Parathyroid adenoma (tissue), 2 donors: ENCODE measurements around the gene GTPBP3.

Experiments
- H2AFZ ChIP-seq: fragments of 300-600 bp; sonication (generic); one replicate; pipeline ENCODE4 v1.7.0; 2017; ENCODE audit warnings: antibody characterized with exemption, mild to moderate bottlenecking
- H3K27ac ChIP-seq: fragments of 300-600 bp; sonication (generic); one replicate; pipeline ENCODE4 v1.7.0; 2017
- H3K27me3 ChIP-seq: fragments of 300-600 bp; sonication (generic); one replicate; pipeline ENCODE4 v1.7.0; 2017; ENCODE audit warnings: low read length; ENCODE audit not compliant: control insufficient read depth, insufficient read depth
- H3K36me3 ChIP-seq: fragments of 300-600 bp; sonication (generic); one replicate; pipeline ENCODE4 v1.7.0; 2017; ENCODE audit warnings: low read length; ENCODE audit not compliant: control insufficient read depth, insufficient read depth
- H3K4me1 ChIP-seq: fragments of 300-600 bp; sonication (generic); one replicate; pipeline ENCODE4 v1.7.0; 2017; ENCODE audit warnings: control low read depth
- H3K4me2 ChIP-seq: fragments of 300-600 bp; sonication (generic); one replicate; pipeline ENCODE4 v1.7.0; 2017; ENCODE audit warnings: low read length
- H3K4me3 ChIP-seq: fragments of 300-600 bp; sonication (generic); one replicate; pipeline ENCODE4 v1.7.0; 2017; ENCODE audit warnings: low read depth, low read length
- H3K79me2 ChIP-seq: fragments of 300-600 bp; sonication (generic); one replicate; pipeline ENCODE4 v1.7.0; 2017; ENCODE audit warnings: control low read depth
- H3K9ac ChIP-seq: fragments of 300-600 bp; sonication (generic); one replicate; pipeline ENCODE4 v1.7.0; 2017; ENCODE audit warnings: mild to moderate bottlenecking
- H3K9me3 ChIP-seq: fragments of 300-600 bp; sonication (generic); one replicate; pipeline ENCODE4 v1.7.0; 2017; ENCODE audit warnings: low read length; ENCODE audit not compliant: control insufficient read depth
- CTCF ChIP-seq: fragments of 300-600 bp; sonication (generic); IDR thresholded peaks from one replicate; pipeline ENCODE4 v1.7.0; 2017; ENCODE audit warnings: antibody characterized with exemption, mild to moderate bottlenecking
- donor health status: primary hyperparathyroidism.

Gene GTPBP3

GRCh38 chr19:17379221-17379631 is 41.9 kb downstream of the GTPBP3 start:
- no peak overlapping the region for H3K9ac ChIP-seq
- no peak overlapping the region for H2AFZ ChIP-seq
- no peaks in the 10 kb centered on the region for H3K9me3 ChIP-seq
- H3K27me3 ChIP-seq = no peaks in the 10 kb centered on the region
- H3K4me3 ChIP-seq = no peak overlapping the region
- H3K27ac ChIP-seq = no peak overlapping the region
- H3K4me1 ChIP-seq = peaks cover 4% of the 10 kb centered on the region
- no peaks in the 10 kb centered on the region for H3K79me2 ChIP-seq
- TF ChIP-seq CTCF = no peak
- H3K36me3 ChIP-seq = no peaks in the 10 kb centered on the region
- H3K4me2 ChIP-seq = no peak overlapping the region

- no peak for TF ChIP-seq CTCF
- H3K27ac ChIP-seq = no peak overlapping the region
- H3K36me3 ChIP-seq = no peaks in the 10 kb centered on the region
- no peak overlapping the region for H3K4me3 ChIP-seq
- no peaks in the 10 kb centered on the region for H3K9me3 ChIP-seq
- no peaks in the 10 kb centered on the region for H3K4me1 ChIP-seq
- no peak overlapping the region for H2AFZ ChIP-seq
- no peak overlapping the region for H3K4me2 ChIP-seq
- no peaks in the 10 kb centered on the region for H3K79me2 ChIP-seq
- no peaks in the 10 kb centered on the region for H3K27me3 ChIP-seq
- no peak overlapping the region for H3K9ac ChIP-seq
Observed at GRCh38 chr19:17380426-17381138, 43.2 kb downstream of the GTPBP3 start.

GRCh38 chr19:17385878-17386611 is 48.7 kb downstream of the GTPBP3 start:
- Histone ChIP-seq H3K27ac (no peak overlapping the region), H3K36me3 (no peaks in the 10 kb centered on the region), H3K4me2 (no peak overlapping the region), H3K9me3 (no peaks in the 10 kb centered on the region), H3K9ac (no peak overlapping the region), H3K4me1 (no peaks in the 10 kb centered on the region), H2AFZ (no peak overlapping the region), H3K79me2 (no peaks in the 10 kb centered on the region), H3K27me3 (no peaks in the 10 kb centered on the region), H3K4me3 (no peak overlapping the region)
- peak; percentile 83 for TF ChIP-seq CTCF

GRCh38 chr19:17389288-17389687 is 51.9 kb downstream of the GTPBP3 start:
- Histone ChIP-seq H3K36me3 (no peaks in the 10 kb centered on the region), H3K27me3 (no peaks in the 10 kb centered on the region), H3K4me3 (no peak overlapping the region), H3K79me2 (no peaks in the 10 kb centered on the region), H3K27ac (no peak overlapping the region), H3K4me2 (no peak overlapping the region), H3K9ac (no peak overlapping the region), H3K9me3 (no peaks in the 10 kb centered on the region), H2AFZ (no peak overlapping the region), H3K4me1 (peaks cover 6% of the 10 kb centered on the region)
- TF ChIP-seq CTCF = no peak
